Measurements from ENCODE around the gene KRT81. TPM values are rescaled to one million over a fixed set of nuclear protein-coding genes. Genes with fewer than 3 reads are reported as not detected.

The KRT81 gene
- total RNA-seq, 1 donor from 2014 or later, result not detected

GRCh38 chr12:52267699-52268098 is 23.6 kb downstream of the KRT81 start:
- Mint-ChIP-seq H3K27ac (ENCODE audit: unreplicated experiment) (no peak overlapping the region), H3K36me3 (ENCODE audit: unreplicated experiment) (peaks cover 4% of the 10 kb centered on the region), H3K4me3 (ENCODE audit: unreplicated experiment) (no peak overlapping the region), H3K27me3 (ENCODE audit: unreplicated experiment) (peaks cover 4% of the 10 kb centered on the region), H3K4me1 (ENCODE audit: low read depth, unreplicated experiment) (no peaks in the 10 kb centered on the region), H3K9me3 (ENCODE audit: unreplicated experiment) (peaks cover 4% of the 10 kb centered on the region)
- no peak for TF ChIP-seq CTCF (IDR thresholded peaks at IDR 0.05; ENCODE audit: partially characterized antibody, unreplicated experiment)
- no peak for DNase-seq

- TF ChIP-seq CTCF (IDR thresholded peaks at IDR 0.05; ENCODE audit: partially characterized antibody, unreplicated experiment), result no peak
- no peak for DNase-seq
- H3K27ac Mint-ChIP-seq (ENCODE audit: unreplicated experiment), result no peak overlapping the region
- H3K9me3 Mint-ChIP-seq (ENCODE audit: unreplicated experiment), result peaks cover 4% of the 10 kb centered on the region
- H3K4me3 Mint-ChIP-seq (ENCODE audit: unreplicated experiment), result no peak overlapping the region
- peaks cover 4% of the 10 kb centered on the region for H3K27me3 Mint-ChIP-seq (ENCODE audit: unreplicated experiment)
- H3K36me3 Mint-ChIP-seq (ENCODE audit: unreplicated experiment), result peaks cover 4% of the 10 kb centered on the region
- H3K4me1 Mint-ChIP-seq (ENCODE audit: low read depth, unreplicated experiment), result no peaks in the 10 kb centered on the region
These were observed 24.1 kb downstream of the KRT81 start for GRCh38 chr12:52267266-52267665.

- H3K4me3 Mint-ChIP-seq (ENCODE audit: unreplicated experiment), result no peak overlapping the region
- peaks cover 4% of the 10 kb centered on the region for H3K36me3 Mint-ChIP-seq (ENCODE audit: unreplicated experiment)
- no peak overlapping the region for H3K27ac Mint-ChIP-seq (ENCODE audit: unreplicated experiment)
- peaks cover 5% of the 10 kb centered on the region for H3K9me3 Mint-ChIP-seq (ENCODE audit: unreplicated experiment)
- H3K27me3 Mint-ChIP-seq (ENCODE audit: unreplicated experiment), result peaks cover 6% of the 10 kb centered on the region
- no peak for TF ChIP-seq CTCF (IDR thresholded peaks at IDR 0.05; ENCODE audit: partially characterized antibody, unreplicated experiment)
- no peak for DNase-seq
- no peaks in the 10 kb centered on the region for H3K4me1 Mint-ChIP-seq (ENCODE audit: low read depth, unreplicated experiment)
These were observed 24.8 kb downstream of the KRT81 start for GRCh38 chr12:52266514-52266913.

- Mint-ChIP-seq H3K36me3 (ENCODE audit: unreplicated experiment) (peaks cover 4% of the 10 kb centered on the region), H3K27ac (ENCODE audit: unreplicated experiment) (no peak overlapping the region), H3K27me3 (ENCODE audit: unreplicated experiment) (peaks cover 4% of the 10 kb centered on the region), H3K9me3 (ENCODE audit: unreplicated experiment) (peaks cover 7% of the 10 kb centered on the region), H3K4me3 (ENCODE audit: unreplicated experiment) (no peak overlapping the region), H3K4me1 (ENCODE audit: low read depth, unreplicated experiment) (no peaks in the 10 kb centered on the region)
- DNase-seq, result no peak
- TF ChIP-seq CTCF (IDR thresholded peaks at IDR 0.05; ENCODE audit: partially characterized antibody, unreplicated experiment), result no peak
These were observed 26.9 kb downstream of the KRT81 start for GRCh38 chr12:52264435-52264825.

GRCh38 chr12:52263761-52264434 is 27.4 kb downstream of the KRT81 start:
- TF ChIP-seq CTCF (IDR thresholded peaks at IDR 0.05; ENCODE audit: partially characterized antibody, unreplicated experiment), result no peak
- Mint-ChIP-seq H3K4me1 (ENCODE audit: low read depth, unreplicated experiment) (no peaks in the 10 kb centered on the region), H3K36me3 (ENCODE audit: unreplicated experiment) (peaks cover 4% of the 10 kb centered on the region), H3K9me3 (ENCODE audit: unreplicated experiment) (peaks cover 11% of the 10 kb centered on the region), H3K27me3 (ENCODE audit: unreplicated experiment) (peaks cover 7% of the 10 kb centered on the region), H3K27ac (ENCODE audit: unreplicated experiment) (no peak overlapping the region), H3K4me3 (ENCODE audit: unreplicated experiment) (no peak overlapping the region)
- DNase-seq, result no peak

All from glutamatergic neuron (in vitro differentiated cells).